Measurements from ENCODE around the gene HNF1A.

- TF ChIP-seq, protein P1, sequence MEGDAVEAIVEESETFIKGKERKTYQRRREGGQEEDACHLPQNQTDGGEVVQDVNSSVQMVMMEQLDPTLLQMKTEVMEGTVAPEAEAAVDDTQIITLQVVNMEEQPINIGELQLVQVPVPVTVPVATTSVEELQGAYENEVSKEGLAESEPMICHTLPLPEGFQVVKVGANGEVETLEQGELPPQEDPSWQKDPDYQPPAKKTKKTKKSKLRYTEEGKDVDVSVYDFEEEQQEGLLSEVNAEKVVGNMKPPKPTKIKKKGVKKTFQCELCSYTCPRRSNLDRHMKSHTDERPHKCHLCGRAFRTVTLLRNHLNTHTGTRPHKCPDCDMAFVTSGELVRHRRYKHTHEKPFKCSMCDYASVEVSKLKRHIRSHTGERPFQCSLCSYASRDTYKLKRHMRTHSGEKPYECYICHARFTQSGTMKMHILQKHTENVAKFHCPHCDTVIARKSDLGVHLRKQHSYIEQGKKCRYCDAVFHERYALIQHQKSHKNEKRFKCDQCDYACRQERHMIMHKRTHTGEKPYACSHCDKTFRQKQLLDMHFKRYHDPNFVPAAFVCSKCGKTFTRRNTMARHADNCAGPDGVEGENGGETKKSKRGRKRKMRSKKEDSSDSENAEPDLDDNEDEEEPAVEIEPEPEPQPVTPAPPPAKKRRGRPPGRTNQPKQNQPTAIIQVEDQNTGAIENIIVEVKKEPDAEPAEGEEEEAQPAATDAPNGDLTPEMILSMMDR (IDR thresholded peaks at IDR 0.05), result no peak
- TF ChIP-seq POLR2A (IDR thresholded peaks at IDR 0.05), result no peak
Measured at GRCh38 chr12:120932058-120932457, 46.3 kb upstream of the HNF1A start.
